ENCODE measurements around the gene PRR5.

The PRR5 gene

GRCh38 chr22:44711690-44712555 lies 9.9 kb downstream of the PRR5 start:
- no peak overlapping the region for H3K27ac ChIP-seq
- TF ChIP-seq CTCF (conservative IDR thresholded peaks at IDR 0.05), result no peak

- no peak overlapping the region for H3K27ac ChIP-seq
- TF ChIP-seq CTCF (conservative IDR thresholded peaks at IDR 0.05), result no peak
Measured at GRCh38 chr22:44712962-44713361, 11.0 kb downstream of the PRR5 start.

GRCh38 chr22:44714703-44715350 lies 12.8 kb downstream of the PRR5 start:
- no peak for TF ChIP-seq CTCF (conservative IDR thresholded peaks at IDR 0.05)
- no peak overlapping the region for H3K27ac ChIP-seq

GRCh38 chr22:44718418-44718817 lies 16.4 kb downstream of the PRR5 start:
- TF ChIP-seq CTCF (conservative IDR thresholded peaks at IDR 0.05), result no peak
- H3K27ac ChIP-seq, result no peak overlapping the region

GRCh38 chr22:44719586-44720368 lies 17.8 kb downstream of the PRR5 start:
- H3K27ac ChIP-seq, result no peak overlapping the region
- no peak for TF ChIP-seq CTCF (conservative IDR thresholded peaks at IDR 0.05)

- no peak for TF ChIP-seq CTCF (conservative IDR thresholded peaks at IDR 0.05)
Measured at GRCh38 chr22:44721213-44721612, 19.2 kb downstream of the PRR5 start.

GRCh38 chr22:44722611-44723010 lies 20.6 kb downstream of the PRR5 start:
- no peak overlapping the region for H3K27ac ChIP-seq
- TF ChIP-seq CTCF (conservative IDR thresholded peaks at IDR 0.05), result no peak

More at GRCh38 chr22:44721213-44721612, 19.2 kb downstream of the PRR5 start:
- H3K27ac ChIP-seq, result no peak overlapping the region
